Mucosa of stomach (tissue), 1 donor: ENCODE data around the gene SLC44A5.
A peak's percentile ranks its signal among the peaks of the same experiment; 100 is the strongest.
"Not testable (repeated sequence)": the region's sequence is repeated elsewhere in the genome, so short reads cannot be mapped to it uniquely, and the experiment has no call there.

ENCODE experiments used
- H3K27me3 ChIP-seq: one replicate; pipeline ENCODE4 v1.7.0; 2013; ENCODE audit warnings: mild to moderate bottlenecking, low read length; ENCODE audit not compliant: control insufficient read depth, insufficient read depth
- H3K36me3 ChIP-seq: one replicate; pipeline ENCODE4 v1.7.0; 2013; ENCODE audit warnings: low read length; ENCODE audit not compliant: control insufficient read depth, insufficient read depth
- H3K4me1 ChIP-seq: one replicate; pipeline ENCODE4 v1.7.0; 2013; ENCODE audit warnings: mild to moderate bottlenecking, low read length; ENCODE audit not compliant: control insufficient read depth, insufficient read depth
- H3K4me3 ChIP-seq: one replicate; pipeline ENCODE4 v1.7.0; 2013; ENCODE audit warnings: low read length
- H3K9ac ChIP-seq: one replicate; pipeline ENCODE4 v1.7.0; 2013; ENCODE audit warnings: mild to moderate bottlenecking, low read length, moderate library complexity
- H3K9me3 ChIP-seq: one replicate; pipeline ENCODE4 v1.7.0; 2013; ENCODE audit warnings: mild to moderate bottlenecking, low read length, moderate library complexity; ENCODE audit not compliant: control insufficient read depth
- donor health status: Pancreatic carcinoma.

Gene SLC44A5

GRCh38 chr1:75616436-75617433 is 5.8 kb upstream of the SLC44A5 start:
- peaks cover 38% of the 10 kb centered on the region for H3K27me3 ChIP-seq

DNA sequence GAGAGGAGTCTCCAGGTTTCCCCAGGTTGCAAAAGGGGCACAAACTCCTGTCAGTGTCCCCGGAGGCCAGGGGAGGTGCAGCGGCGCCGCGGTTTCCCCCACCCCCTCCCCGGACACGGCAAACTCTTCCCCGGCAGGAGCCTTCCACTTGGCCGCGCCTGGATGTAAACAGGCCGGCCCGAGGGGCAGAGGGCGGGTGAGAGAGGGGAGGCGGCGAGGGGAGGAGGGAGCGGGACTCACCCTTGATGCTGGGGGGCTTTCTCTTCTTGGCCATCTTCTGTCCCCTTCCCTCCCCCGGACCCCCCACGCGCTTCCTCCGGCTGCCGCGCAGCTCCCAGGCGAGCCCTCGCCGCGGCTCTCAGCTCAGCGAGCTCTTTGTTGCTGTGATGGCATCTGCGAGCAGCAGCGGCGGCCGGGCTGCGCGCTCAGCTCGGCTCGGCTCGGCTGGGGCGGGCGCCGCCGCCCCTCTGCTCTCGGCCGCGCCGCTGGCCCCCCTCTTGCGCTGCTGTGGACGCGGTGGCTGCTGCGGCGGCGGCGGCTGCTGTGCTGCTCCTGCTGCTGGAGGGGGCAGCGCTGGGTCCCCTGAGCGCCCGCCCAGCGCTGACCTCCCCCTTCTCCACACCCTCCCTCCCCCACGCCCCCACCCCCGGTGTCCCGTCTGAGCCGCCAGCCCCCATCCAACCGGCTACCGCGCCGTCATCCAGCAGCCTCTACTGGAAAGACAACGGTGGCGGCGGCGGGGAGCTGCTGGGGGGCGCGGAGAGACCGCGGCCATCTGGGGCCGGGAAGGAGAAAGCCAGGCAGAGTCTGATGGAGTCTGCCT is 4.9 kb upstream of the SLC44A5 start:
- Histone ChIP-seq H3K4me1 (peaks cover 13% of the 10 kb centered on the region), H3K27me3 (peaks cover 38% of the 10 kb centered on the region), H3K4me3 (no peak overlapping the region), H3K9ac (no peak overlapping the region), H3K9me3 (no peaks in the 10 kb centered on the region), H3K36me3 (no peaks in the 10 kb centered on the region)

More at GRCh38 chr1:75616436-75617433, 5.8 kb upstream of the SLC44A5 start:
- Histone ChIP-seq H3K9ac (no peak overlapping the region), H3K4me3 (no peak overlapping the region), H3K9me3 (no peaks in the 10 kb centered on the region), H3K36me3 (no peaks in the 10 kb centered on the region), H3K4me1 (peaks cover 13% of the 10 kb centered on the region)

DNA sequence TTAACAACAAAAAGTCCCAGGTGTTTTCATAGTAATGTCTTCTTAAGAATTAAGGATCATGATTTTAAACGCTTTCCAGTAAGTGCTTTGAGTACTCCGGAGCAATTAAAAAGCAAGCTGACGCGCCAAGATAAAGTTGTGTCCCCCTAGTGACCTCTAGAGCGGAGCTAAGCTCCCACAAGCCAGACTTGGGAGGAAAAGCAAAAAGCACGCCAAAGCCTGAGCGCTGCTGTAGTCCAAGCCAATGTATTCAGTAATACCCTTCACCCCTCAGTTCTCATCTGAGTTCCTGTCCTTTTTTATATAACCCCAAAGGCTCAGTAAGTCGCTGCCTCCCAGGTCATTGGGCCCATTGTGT is 3.5 kb upstream of the SLC44A5 start:
- Histone ChIP-seq H3K4me3 (peak overlapping the region; percentile 47), H3K9ac (no peak overlapping the region)

GRCh38 chr1:75613916-75614315 is 3.0 kb upstream of the SLC44A5 start:
- Histone ChIP-seq H3K9ac (no peak overlapping the region), H3K4me3 (no peak overlapping the region), H3K36me3 (no peaks in the 10 kb centered on the region), H3K4me1 (peaks cover 13% of the 10 kb centered on the region), H3K27me3 (peaks cover 38% of the 10 kb centered on the region), H3K9me3 (no peaks in the 10 kb centered on the region)

More for the DNA sequence above, 3.5 kb upstream of the SLC44A5 start:
- Histone ChIP-seq H3K9me3 (no peaks in the 10 kb centered on the region), H3K4me1 (peaks cover 13% of the 10 kb centered on the region), H3K27me3 (peaks cover 38% of the 10 kb centered on the region), H3K36me3 (no peaks in the 10 kb centered on the region)

DNA sequence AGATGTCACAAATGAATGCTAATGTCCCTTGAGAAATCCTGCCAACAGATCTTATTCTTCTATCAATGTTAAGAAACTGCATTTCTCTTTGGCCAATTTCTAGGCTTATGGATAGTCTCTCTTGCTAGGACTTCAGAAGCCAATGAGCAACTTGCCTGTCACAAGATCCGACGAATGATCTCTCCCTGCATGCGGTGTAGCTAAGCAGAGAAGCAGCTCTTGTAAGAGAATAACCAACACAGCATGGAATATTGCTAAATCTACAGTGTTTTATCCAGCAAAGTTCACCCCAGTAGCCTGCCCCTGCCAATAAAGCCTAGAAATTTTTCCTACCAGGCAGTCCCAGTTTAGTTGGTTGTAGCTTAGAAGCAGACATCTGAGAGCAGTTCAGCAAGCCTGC is 2.1 kb upstream of the SLC44A5 start:
- Histone ChIP-seq H3K4me1 (peaks cover 13% of the 10 kb centered on the region), H3K9ac (no peak overlapping the region), H3K27me3 (peaks cover 38% of the 10 kb centered on the region), H3K9me3 (no peaks in the 10 kb centered on the region), H3K36me3 (no peaks in the 10 kb centered on the region), H3K4me3 (no peak overlapping the region)

GRCh38 chr1:75602486-75602885 is 8.4 kb downstream of the SLC44A5 start:
- Histone ChIP-seq H3K27me3 (no peaks in the 10 kb centered on the region), H3K9ac (no peak overlapping the region), H3K9me3 (no peaks in the 10 kb centered on the region), H3K36me3 (no peaks in the 10 kb centered on the region), H3K4me3 (no peak overlapping the region), H3K4me1 (no peaks in the 10 kb centered on the region)

DNA sequence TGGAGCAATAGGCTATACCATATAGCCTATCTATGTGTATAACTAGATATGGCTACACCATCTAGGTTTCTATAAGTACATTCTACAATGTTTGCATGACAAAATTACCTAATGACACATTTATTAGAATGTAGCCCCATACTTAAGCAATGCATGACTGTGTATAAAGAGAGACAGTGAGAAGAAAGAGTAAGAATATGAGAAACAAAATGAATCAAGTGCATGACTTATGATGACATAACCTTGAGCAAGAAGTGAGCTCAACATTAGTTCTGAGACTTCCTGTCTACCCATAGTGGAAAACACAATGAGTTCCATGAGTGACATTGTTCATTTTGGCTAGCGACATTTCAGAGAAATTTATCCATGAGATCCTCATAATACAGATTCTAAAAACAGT is 10.1 kb downstream of the SLC44A5 start:
- Histone ChIP-seq H3K4me3 (no peak overlapping the region), H3K4me1 (no peaks in the 10 kb centered on the region), H3K9me3 (no peaks in the 10 kb centered on the region), H3K27me3 (no peaks in the 10 kb centered on the region), H3K36me3 (no peaks in the 10 kb centered on the region), H3K9ac (no peak overlapping the region)

DNA sequence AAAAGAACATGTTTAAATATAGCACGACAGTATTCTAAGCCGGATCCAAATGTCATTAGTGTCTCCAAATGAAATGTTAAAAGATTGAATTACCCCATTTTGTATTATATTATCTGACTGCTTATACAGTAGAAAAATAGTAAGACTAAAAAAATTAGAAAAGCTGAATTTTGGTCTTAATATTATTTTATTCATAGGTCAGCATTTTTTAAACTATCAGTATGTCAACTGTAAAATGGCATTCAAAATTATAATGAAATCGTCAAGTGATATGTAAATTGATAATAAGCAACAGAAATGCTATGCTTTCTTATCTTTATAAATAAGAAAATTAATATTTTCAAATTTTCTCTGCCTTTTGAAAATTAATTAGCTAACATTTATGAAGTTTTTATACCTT is 16.6 kb downstream of the SLC44A5 start:
- no peak overlapping the region for H3K9ac ChIP-seq
- H3K36me3 ChIP-seq = no peaks in the 10 kb centered on the region
- H3K4me1 ChIP-seq = peaks cover 3% of the 10 kb centered on the region
- H3K27me3 ChIP-seq = no peaks in the 10 kb centered on the region
- no peak overlapping the region for H3K4me3 ChIP-seq
- no peaks in the 10 kb centered on the region for H3K9me3 ChIP-seq

DNA sequence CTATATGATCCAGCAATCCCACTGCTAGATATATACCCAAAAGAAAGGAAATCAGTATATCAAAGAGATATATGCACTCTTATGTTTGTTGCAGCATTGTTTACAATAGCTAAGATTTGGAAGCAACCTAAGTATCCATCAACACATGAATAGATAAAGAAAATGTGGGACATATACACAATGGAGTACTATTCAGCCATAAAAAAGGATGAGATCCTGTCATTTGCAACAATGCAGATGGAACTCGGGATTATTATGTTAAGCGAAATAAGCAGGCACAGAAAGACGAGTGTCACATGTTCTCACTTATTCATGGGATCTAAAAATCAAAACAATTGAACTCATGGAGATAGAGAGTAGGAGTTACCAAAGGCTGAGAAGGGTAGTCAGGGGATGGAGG is 17.5 kb downstream of the SLC44A5 start:
- not testable (repeated sequence) for H3K4me3 ChIP-seq, H3K36me3 ChIP-seq, H3K9ac ChIP-seq, H3K27me3 ChIP-seq, H3K4me1 ChIP-seq, H3K9me3 ChIP-seq

GRCh38 chr1:75589637-75590036 is 21.3 kb downstream of the SLC44A5 start:
- no peak overlapping the region for H3K4me3 ChIP-seq
- no peaks in the 10 kb centered on the region for H3K9me3 ChIP-seq
- H3K4me1 ChIP-seq = peaks cover 7% of the 10 kb centered on the region
- H3K9ac ChIP-seq = no peak overlapping the region
- no peaks in the 10 kb centered on the region for H3K27me3 ChIP-seq
- H3K36me3 ChIP-seq = no peaks in the 10 kb centered on the region

GRCh38 chr1:75588779-75589475 is 22.0 kb downstream of the SLC44A5 start:
- Histone ChIP-seq H3K27me3 (no peaks in the 10 kb centered on the region), H3K4me3 (no peak overlapping the region), H3K9ac (no peak overlapping the region), H3K36me3 (no peaks in the 10 kb centered on the region), H3K9me3 (no peaks in the 10 kb centered on the region), H3K4me1 (peaks cover 7% of the 10 kb centered on the region)
